Cardiac fibroblast (primary cell): ENCODE results near the gene CD59.
A peak's percentile ranks its signal among the peaks of the same experiment; 100 is the strongest.

Experiments used
- DNase-seq, 2 donors: peaks; one replicate each; pipeline versions ENCODE4 v3.0.0 to v3.0.0-alpha.2; 2010; ENCODE audit warnings: low read depth in 2 of 2
- H3K4me3 ChIP-seq, 2 donors: replicated peaks in 1 of 2; 1 replicate in 1 of 2; 2 replicates in 1 of 2; pipeline ENCODE4 v1.5.1; 2011; ENCODE audit warnings: low read depth in 2 of 2, low read length in 2 of 2, mild to moderate bottlenecking in 2 of 2, moderate library complexity in 1 of 2
- TF ChIP-seq, protein P1 (sequence below): IDR thresholded peaks from one replicate; pipeline ENCODE4 v1.5.1; 2011; ENCODE audit warnings: low read depth, mild to moderate bottlenecking, low read length, inconsistent platforms

Gene CD59

DNA sequence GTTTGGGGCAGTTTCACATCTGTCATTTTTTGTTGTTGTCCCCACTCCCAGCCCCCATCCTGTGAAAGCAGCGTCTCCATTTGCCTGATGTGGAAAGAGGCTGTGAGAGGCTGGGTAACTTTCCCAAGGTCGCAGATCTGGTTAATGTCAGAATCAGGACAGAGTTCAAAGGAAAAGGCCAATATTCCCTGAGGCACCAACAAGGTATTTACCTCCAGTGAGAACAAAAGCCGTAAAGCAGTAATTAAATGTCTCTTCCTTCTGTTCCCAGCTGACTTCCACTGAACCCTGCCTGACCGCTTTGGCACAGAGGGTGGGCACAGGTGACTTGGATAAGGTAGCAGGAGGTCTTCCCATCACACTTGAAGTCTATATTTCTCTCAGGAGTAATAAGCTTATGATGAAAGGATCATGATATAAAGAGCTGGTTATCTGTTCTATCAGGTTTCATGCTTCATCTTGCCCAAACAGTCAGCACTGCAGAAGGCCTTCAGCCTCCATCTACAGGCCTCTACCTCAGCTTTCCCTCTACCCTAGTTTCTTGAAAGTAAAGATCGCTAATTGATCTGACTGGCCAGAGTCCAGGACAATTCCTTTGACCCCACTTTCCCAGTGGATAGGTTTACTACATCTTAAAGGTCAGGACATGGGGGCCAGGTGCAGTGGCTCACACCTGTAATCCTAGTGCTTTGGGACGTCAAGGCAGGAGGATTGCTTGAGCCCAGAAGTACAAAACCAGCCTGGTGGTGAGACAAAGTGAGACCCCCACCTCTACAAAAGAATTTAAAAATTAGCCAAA, 45.0 kb downstream of the CD59 start:
- no peak for DNase-seq
- no peak overlapping the region for H3K4me3 ChIP-seq
- TF ChIP-seq, protein P1, sequence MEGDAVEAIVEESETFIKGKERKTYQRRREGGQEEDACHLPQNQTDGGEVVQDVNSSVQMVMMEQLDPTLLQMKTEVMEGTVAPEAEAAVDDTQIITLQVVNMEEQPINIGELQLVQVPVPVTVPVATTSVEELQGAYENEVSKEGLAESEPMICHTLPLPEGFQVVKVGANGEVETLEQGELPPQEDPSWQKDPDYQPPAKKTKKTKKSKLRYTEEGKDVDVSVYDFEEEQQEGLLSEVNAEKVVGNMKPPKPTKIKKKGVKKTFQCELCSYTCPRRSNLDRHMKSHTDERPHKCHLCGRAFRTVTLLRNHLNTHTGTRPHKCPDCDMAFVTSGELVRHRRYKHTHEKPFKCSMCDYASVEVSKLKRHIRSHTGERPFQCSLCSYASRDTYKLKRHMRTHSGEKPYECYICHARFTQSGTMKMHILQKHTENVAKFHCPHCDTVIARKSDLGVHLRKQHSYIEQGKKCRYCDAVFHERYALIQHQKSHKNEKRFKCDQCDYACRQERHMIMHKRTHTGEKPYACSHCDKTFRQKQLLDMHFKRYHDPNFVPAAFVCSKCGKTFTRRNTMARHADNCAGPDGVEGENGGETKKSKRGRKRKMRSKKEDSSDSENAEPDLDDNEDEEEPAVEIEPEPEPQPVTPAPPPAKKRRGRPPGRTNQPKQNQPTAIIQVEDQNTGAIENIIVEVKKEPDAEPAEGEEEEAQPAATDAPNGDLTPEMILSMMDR: no peak

DNA sequence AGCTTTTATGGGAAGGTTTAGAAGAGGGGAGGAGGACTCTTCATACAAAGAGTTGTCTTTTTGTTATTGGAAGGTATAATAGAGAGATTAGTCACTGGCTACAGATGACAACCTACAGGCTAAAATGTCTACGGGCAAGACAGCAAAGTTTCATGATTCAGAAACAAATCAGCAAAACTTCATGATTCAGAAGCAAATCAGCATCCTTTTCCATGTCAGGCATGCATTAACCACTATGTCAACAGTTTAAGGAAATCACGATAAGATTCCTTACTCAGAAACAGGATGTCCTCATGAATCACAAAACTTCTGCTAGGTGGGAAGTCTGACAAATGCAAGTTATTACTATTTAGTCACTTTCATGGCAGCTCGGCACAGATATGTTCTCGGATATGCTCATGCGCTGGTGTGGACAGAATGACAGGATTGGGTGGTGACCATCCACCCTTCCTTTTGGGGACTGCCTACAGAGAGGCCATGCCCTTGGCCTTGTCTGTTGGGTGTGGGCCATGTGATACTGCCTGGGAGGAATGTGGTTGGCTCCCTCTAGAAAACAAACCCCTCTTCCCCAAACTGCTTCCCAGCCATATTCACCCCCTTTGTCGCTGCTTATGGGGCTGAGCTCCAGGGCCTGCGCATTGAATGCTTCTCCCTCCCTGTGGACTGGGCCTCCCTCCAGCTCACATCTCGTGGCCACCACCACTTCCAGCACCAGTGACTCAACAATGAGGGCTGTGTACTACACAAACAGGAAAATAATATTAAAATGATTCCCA, 45.7 kb downstream of the CD59 start:
- TF ChIP-seq, protein P1: no peak
- peak; percentile 94 to 100 for DNase-seq
- H3K4me3 ChIP-seq: no peak overlapping the region

- H3K4me3 ChIP-seq: no peak overlapping the region
These were observed 46.7 kb downstream of the CD59 start for GRCh38 chr11:33689501-33689900.

GRCh38 chr11:33689085-33689484, 47.1 kb downstream of the CD59 start:
- no peak overlapping the region for H3K4me3 ChIP-seq
- TF ChIP-seq, protein P1: no peak
- peak in 1 of 2 donors; percentile 53 for DNase-seq

More at GRCh38 chr11:33689501-33689900, 46.7 kb downstream of the CD59 start:
- no peak for DNase-seq
- TF ChIP-seq, protein P1: no peak

DNA sequence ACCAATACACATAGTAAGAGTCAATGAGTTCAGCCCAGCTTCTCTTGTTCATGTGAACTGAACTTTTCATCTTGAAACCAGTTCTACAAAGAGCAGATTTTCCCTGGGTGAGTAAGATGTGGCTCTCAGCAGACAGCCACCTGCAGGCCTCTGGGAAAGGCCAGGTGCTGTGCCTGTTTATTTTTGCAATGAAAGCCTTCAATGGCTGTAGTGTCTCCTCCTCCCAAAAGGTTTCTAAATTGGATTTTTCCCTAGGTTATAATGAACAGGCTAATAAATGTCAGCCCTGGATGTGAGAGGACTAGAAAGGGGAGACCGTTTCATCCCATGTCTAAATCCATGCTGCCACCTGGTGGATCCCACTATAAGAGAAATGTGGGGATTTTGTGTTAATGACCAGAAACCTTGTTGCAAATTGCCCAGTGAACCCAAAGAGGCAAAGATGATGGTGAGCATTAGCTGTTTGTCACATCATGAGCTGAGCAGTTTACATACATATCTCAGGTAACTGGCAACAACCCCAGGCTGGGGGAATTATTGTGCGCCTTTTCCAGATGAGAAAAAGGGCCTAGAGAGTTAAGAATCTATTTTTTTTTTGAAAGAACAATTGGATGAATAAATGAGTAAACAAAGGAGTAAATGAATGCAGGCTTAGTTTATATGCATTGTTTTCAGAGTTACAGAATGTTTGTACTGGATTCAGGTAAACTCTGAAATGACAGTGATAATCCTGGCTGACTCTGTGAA, 48.3 kb downstream of the CD59 start:
- TF ChIP-seq, protein P1: peak; percentile 77
- H3K4me3 ChIP-seq: no peak overlapping the region
- peak; percentile 85 to 87 for DNase-seq

GRCh38 chr11:33685082-33685481, 51.1 kb downstream of the CD59 start:
- TF ChIP-seq, protein P1: no peak
- no peak overlapping the region for H3K4me3 ChIP-seq
- DNase-seq: peak in 1 of 2 donors; percentile 10
